Neural cell (in vitro differentiated cells): ENCODE results near the gene MPPED1. TPM values are rescaled to one million over a fixed set of nuclear protein-coding genes. Genes with fewer than 3 reads are reported as not detected.

Experiments used
- H2AFZ ChIP-seq: fragments of 200-600, 300-800 bp; sonication (generic), shearing (Covaris generic); 2 replicates; pipeline ENCODE4 v1.6.0; 2014; ENCODE audit warnings: low read depth, mild to moderate bottlenecking, antibody characterized with exemption, low read length, moderate library complexity
- H3F3A ChIP-seq: fragments of 200-600 bp; shearing (Covaris generic); 2 replicates; pipeline ENCODE4 v1.6.1; 2016; ENCODE audit warnings: mild to moderate bottlenecking, moderate library complexity, mixed read lengths, antibody characterized with exemption, low read length; ENCODE audit not compliant: insufficient read depth, poor library complexity, severe bottlenecking
- H3K27ac ChIP-seq: fragments of 200-600, 300-800 bp; sonication (generic), shearing (Covaris generic); 2 replicates; pipeline ENCODE4 v1.5.1; 2014; ENCODE audit warnings: mild to moderate bottlenecking, low read length, moderate library complexity
- H3K27me3 ChIP-seq: fragments of 300-800, 200-600 bp; sonication (generic), shearing (Covaris generic); 2 replicates; pipeline ENCODE4 v1.6.0; 2014; ENCODE audit warnings: mild to moderate bottlenecking, low read depth, low read length, moderate library complexity; ENCODE audit not compliant: insufficient read depth
- H3K36me3 ChIP-seq: fragments of 300-800, 200-600 bp; sonication (generic), shearing (Covaris generic); 2 replicates; pipeline ENCODE4 v1.5.1; 2014; ENCODE audit warnings: mild to moderate bottlenecking, antibody characterized with exemption, low read length, moderate library complexity; ENCODE audit not compliant: insufficient read depth
- H3K4me2 ChIP-seq: fragments of 300-800, 200-600 bp; sonication (generic), shearing (Covaris generic); 2 replicates; pipeline ENCODE4 v1.6.0; 2014; ENCODE audit warnings: mild to moderate bottlenecking, low read length
- H3K4me3 ChIP-seq: fragments of 300-800, 200-600 bp; sonication (generic), shearing (Covaris generic); 2 replicates; pipeline ENCODE4 v1.5.1; 2014; ENCODE audit warnings: mild to moderate bottlenecking, low read length, moderate library complexity
- H3K79me2 ChIP-seq: fragments of 200-600 bp; shearing (Covaris generic); replicated peaks from 2 replicates; pipeline ENCODE4 v1.6.0; 2014; ENCODE audit warnings: mild to moderate bottlenecking, low read length, moderate library complexity; ENCODE audit not compliant: insufficient read depth
- H3K9ac ChIP-seq: fragments of 300-800, 200-600 bp; sonication (generic), shearing (Covaris generic); 2 replicates; pipeline ENCODE4 v1.6.1; 2016; ENCODE audit warnings: mild to moderate bottlenecking, low read length, mixed read lengths
- H3K9me2 ChIP-seq: fragments of 200-600 bp; shearing (Covaris generic); 2 replicates; pipeline ENCODE4 v1.6.1; 2016; ENCODE audit warnings: mild to moderate bottlenecking, low read length, mixed read lengths; ENCODE audit not compliant: insufficient read depth
- H3K9me3 ChIP-seq: fragments of 200-600, 300-800 bp; sonication (generic), shearing (Covaris generic); 2 replicates; pipeline ENCODE4 v1.6.1; 2016; ENCODE audit warnings: mild to moderate bottlenecking, mixed run types, low read length, moderate library complexity, mixed read lengths
- H4K20me1 ChIP-seq: fragments of 200-600 bp; shearing (Covaris generic); 2 replicates; pipeline ENCODE4 v1.6.1; 2016; ENCODE audit warnings: mild to moderate bottlenecking, mixed run types; ENCODE audit not compliant: insufficient read depth
- EP300 ChIP-seq: fragments of 450-650 bp; conservative IDR thresholded peaks from 2 replicates; pipeline ENCODE4 v1.6.1; 2014; ENCODE audit warnings: antibody characterized with exemption, mild to moderate bottlenecking, moderate library complexity; ENCODE audit not compliant: poor library complexity, severe bottlenecking
- EZH2 ChIP-seq: fragments of 200-600, 300-800 bp; shearing (Covaris generic), sonication (generic); IDR thresholded peaks from 2 replicates; pipeline ENCODE4 v1.6.1; 2014; ENCODE audit warnings: antibody characterized with exemption, low read length, borderline replicate concordance, mild to moderate bottlenecking; ENCODE audit not compliant: insufficient read depth, poor library complexity, severe bottlenecking
- MXI1 ChIP-seq: fragments of 450-650 bp; conservative IDR thresholded peaks from 2 replicates; pipeline ENCODE4 v1.6.1; 2014; ENCODE audit warnings: antibody characterized with exemption, mild to moderate bottlenecking; ENCODE audit not compliant: poor library complexity, severe bottlenecking
- POLR2AphosphoS5 ChIP-seq: IDR thresholded peaks from 2 replicates; pipeline ENCODE4 v1.6.1; 2012
- RAD21 ChIP-seq: fragments of 450-650 bp; conservative IDR thresholded peaks from 2 replicates; pipeline ENCODE4 v1.6.1; 2014; ENCODE audit warnings: antibody characterized with exemption, mild to moderate bottlenecking, moderate library complexity
- SMC3 ChIP-seq: fragments of 450-650 bp; conservative IDR thresholded peaks from 2 replicates; pipeline ENCODE4 v1.6.1; 2014; ENCODE audit warnings: antibody characterized with exemption, mild to moderate bottlenecking, moderate library complexity; ENCODE audit not compliant: poor library complexity
- TAF1 ChIP-seq: IDR thresholded peaks from 2 replicates; pipeline ENCODE4 v1.6.1; 2012; ENCODE audit warnings: low read depth
- polyA plus RNA-seq: library from polyadenylated mRNA; depleted of rRNA; stranded (reverse); fragments of >200 nt; gene quantifications from 2 replicates; pipeline ENCODE4 v1.2.3, GENCODE V29; 2014
- TF ChIP-seq, protein P1 (sequence below): fragments of 450-650 bp; IDR thresholded peaks from 2 replicates; pipeline ENCODE4 v1.5.1; 2014; ENCODE audit warnings: antibody characterized with exemption, mild to moderate bottlenecking, moderate library complexity; ENCODE audit not compliant: poor library complexity, severe bottlenecking
- TF ChIP-seq, protein P2 (sequence below): IDR thresholded peaks from 2 replicates; pipeline ENCODE4 v1.6.1; 2012; ENCODE audit warnings: borderline replicate concordance

Gene MPPED1
- polyA plus RNA-seq, 1 donor from 2014 or later, result 33.4 TPM

DNA sequence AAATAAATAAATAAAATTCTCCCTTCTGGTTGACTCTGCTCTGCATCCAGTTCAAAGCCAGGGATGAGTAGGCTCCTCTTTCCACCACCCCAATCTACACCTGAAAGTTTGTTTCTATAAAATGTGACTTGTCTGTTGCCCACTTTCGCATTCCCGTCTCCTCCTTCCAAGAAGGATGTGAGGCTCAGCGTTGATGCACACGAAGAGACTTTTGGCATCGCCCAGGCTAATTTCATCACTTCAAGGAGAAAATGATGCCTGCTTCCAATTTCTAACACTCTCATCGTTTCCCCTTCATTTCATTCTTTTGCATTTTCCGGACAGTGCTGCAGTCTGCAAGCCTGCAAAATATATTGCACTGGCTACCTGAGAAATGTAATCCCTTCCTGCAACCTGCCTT lies 3.9 kb downstream of the MPPED1 start:
- Histone ChIP-seq H3F3A (no peaks in the 10 kb centered on the region), H3K79me2 (no peaks in the 10 kb centered on the region), H2AFZ (no peak overlapping the region), H3K36me3 (no peaks in the 10 kb centered on the region), H3K9me2 (no peaks in the 10 kb centered on the region), H3K9me3 (no peaks in the 10 kb centered on the region), H3K27ac (no peak overlapping the region), H3K9ac (no peak overlapping the region), H3K4me3 (no peak overlapping the region), H3K4me2 (no peak overlapping the region), H4K20me1 (no peaks in the 10 kb centered on the region), H3K27me3 (no peaks in the 10 kb centered on the region)
- no peak for TF ChIP-seq POLR2AphosphoS5

DNA sequence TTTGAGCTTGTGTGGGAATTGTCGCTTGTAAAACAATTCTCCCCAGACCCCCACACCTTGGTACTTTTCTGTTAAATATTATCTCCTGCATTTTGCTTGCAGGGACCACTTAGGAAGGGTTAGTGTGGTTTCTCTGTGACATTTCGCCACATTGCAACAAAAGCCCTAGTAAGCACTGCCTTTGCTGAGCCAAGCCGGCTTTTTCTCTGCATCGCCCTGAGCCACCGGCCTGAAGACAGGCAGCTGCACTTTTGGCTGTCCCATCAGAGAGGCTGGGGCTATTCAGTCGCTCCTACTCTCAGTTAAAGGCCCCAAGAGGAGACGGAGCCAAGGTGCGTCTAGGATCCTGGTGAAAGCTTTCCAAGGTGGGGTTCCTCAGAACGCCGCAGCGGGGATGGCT lies 5.7 kb downstream of the MPPED1 start:
- no peak overlapping the region for H3K4me2 ChIP-seq

More for the DNA sequence above, 5.7 kb downstream of the MPPED1 start:
- Histone ChIP-seq H3K27ac (no peak overlapping the region), H4K20me1 (no peaks in the 10 kb centered on the region), H3F3A (no peaks in the 10 kb centered on the region), H3K9ac (peak overlapping the region; percentile 13), H3K79me2 (no peaks in the 10 kb centered on the region), H3K9me2 (no peaks in the 10 kb centered on the region), H3K27me3 (no peaks in the 10 kb centered on the region), H2AFZ (no peak overlapping the region), H3K9me3 (no peaks in the 10 kb centered on the region), H3K4me3 (no peak overlapping the region), H3K36me3 (no peaks in the 10 kb centered on the region)
- TF ChIP-seq, protein P1, sequence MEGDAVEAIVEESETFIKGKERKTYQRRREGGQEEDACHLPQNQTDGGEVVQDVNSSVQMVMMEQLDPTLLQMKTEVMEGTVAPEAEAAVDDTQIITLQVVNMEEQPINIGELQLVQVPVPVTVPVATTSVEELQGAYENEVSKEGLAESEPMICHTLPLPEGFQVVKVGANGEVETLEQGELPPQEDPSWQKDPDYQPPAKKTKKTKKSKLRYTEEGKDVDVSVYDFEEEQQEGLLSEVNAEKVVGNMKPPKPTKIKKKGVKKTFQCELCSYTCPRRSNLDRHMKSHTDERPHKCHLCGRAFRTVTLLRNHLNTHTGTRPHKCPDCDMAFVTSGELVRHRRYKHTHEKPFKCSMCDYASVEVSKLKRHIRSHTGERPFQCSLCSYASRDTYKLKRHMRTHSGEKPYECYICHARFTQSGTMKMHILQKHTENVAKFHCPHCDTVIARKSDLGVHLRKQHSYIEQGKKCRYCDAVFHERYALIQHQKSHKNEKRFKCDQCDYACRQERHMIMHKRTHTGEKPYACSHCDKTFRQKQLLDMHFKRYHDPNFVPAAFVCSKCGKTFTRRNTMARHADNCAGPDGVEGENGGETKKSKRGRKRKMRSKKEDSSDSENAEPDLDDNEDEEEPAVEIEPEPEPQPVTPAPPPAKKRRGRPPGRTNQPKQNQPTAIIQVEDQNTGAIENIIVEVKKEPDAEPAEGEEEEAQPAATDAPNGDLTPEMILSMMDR, result no peak
- no peak for TF ChIP-seq TAF1
- no peak for TF ChIP-seq SMC3
- TF ChIP-seq, protein P2, sequence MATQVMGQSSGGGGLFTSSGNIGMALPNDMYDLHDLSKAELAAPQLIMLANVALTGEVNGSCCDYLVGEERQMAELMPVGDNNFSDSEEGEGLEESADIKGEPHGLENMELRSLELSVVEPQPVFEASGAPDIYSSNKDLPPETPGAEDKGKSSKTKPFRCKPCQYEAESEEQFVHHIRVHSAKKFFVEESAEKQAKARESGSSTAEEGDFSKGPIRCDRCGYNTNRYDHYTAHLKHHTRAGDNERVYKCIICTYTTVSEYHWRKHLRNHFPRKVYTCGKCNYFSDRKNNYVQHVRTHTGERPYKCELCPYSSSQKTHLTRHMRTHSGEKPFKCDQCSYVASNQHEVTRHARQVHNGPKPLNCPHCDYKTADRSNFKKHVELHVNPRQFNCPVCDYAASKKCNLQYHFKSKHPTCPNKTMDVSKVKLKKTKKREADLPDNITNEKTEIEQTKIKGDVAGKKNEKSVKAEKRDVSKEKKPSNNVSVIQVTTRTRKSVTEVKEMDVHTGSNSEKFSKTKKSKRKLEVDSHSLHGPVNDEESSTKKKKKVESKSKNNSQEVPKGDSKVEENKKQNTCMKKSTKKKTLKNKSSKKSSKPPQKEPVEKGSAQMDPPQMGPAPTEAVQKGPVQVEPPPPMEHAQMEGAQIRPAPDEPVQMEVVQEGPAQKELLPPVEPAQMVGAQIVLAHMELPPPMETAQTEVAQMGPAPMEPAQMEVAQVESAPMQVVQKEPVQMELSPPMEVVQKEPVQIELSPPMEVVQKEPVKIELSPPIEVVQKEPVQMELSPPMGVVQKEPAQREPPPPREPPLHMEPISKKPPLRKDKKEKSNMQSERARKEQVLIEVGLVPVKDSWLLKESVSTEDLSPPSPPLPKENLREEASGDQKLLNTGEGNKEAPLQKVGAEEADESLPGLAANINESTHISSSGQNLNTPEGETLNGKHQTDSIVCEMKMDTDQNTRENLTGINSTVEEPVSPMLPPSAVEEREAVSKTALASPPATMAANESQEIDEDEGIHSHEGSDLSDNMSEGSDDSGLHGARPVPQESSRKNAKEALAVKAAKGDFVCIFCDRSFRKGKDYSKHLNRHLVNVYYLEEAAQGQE, result no peak
- TF ChIP-seq EZH2, result no peak
- TF ChIP-seq POLR2AphosphoS5, result no peak
- TF ChIP-seq MXI1, result no peak
- no peak for TF ChIP-seq EP300
- no peak for TF ChIP-seq RAD21
